H9 (cell line): ENCODE data around the gene RPS15A. TPM values are rescaled to one million over a fixed set of nuclear protein-coding genes. Genes with fewer than 3 reads are reported as not detected.

Experiments
- DNase-seq: peaks from one replicate; pipeline ENCODE4 v3.0.0-alpha.2; 2017
- H2AFZ ChIP-seq: one replicate; pipeline ENCODE4 v1.6.1; 2013; ENCODE audit warnings: mild to moderate bottlenecking, low read length, control low read depth, moderate library complexity
- H2AK5ac ChIP-seq: 2 replicates; pipeline ENCODE4 v1.6.1; 2013; ENCODE audit warnings: low read length, control low read depth, mixed read lengths; ENCODE audit not compliant: insufficient read length
- H2BK120ac ChIP-seq: one replicate; pipeline ENCODE4 v1.6.1; 2013; ENCODE audit warnings: low read depth, mild to moderate bottlenecking, low read length, control low read depth, inconsistent platforms; ENCODE audit not compliant: poor library complexity, severe bottlenecking
- H2BK12ac ChIP-seq: 2 replicates; pipeline ENCODE4 v1.6.1; 2013; ENCODE audit warnings: low read length, control low read depth, mixed read lengths, low read depth; ENCODE audit not compliant: insufficient read length
- H2BK15ac ChIP-seq: 2 replicates; pipeline ENCODE4 v1.6.1; 2013; ENCODE audit warnings: low read depth, low read length, control low read depth
- H2BK20ac ChIP-seq: one replicate; pipeline ENCODE4 v1.6.1; 2013; ENCODE audit warnings: low read depth, mild to moderate bottlenecking, low read length, control low read depth, inconsistent platforms; ENCODE audit not compliant: poor library complexity, severe bottlenecking
- H2BK5ac ChIP-seq: 2 replicates; pipeline ENCODE4 v1.6.1; 2013; ENCODE audit warnings: low read length, control low read depth, mixed read lengths; ENCODE audit not compliant: insufficient read length
- H3K14ac ChIP-seq: 2 replicates; pipeline ENCODE4 v1.6.1; 2013; ENCODE audit warnings: low read length, control low read depth; ENCODE audit not compliant: insufficient read depth
- H3K18ac ChIP-seq: 2 replicates; pipeline ENCODE4 v1.6.1; 2013; ENCODE audit warnings: low read depth, mild to moderate bottlenecking, mixed read lengths, low read length, control low read depth; ENCODE audit not compliant: insufficient read length
- H3K23ac ChIP-seq: 2 replicates; pipeline ENCODE4 v1.6.1; 2013; ENCODE audit warnings: low read length, control low read depth, mixed read lengths, low read depth; ENCODE audit not compliant: insufficient read length
- H3K23me2 ChIP-seq: 2 replicates; pipeline ENCODE4 v1.6.1; 2013; ENCODE audit warnings: low read depth, mild to moderate bottlenecking, mixed read lengths, low read length, control low read depth; ENCODE audit not compliant: insufficient read length, poor library complexity, severe bottlenecking
- H3K27ac ChIP-seq: 2 replicates; pipeline ENCODE4 v1.5.1; 2013; ENCODE audit warnings: low read length, control low read depth, mixed read lengths, low read depth; ENCODE audit not compliant: insufficient read length
- H3K27me3 ChIP-seq: 2 replicates; pipeline ENCODE4 v1.6.1; 2013; ENCODE audit warnings: low read length, control low read depth, inconsistent platforms; ENCODE audit not compliant: insufficient read depth
- H3K4ac ChIP-seq: 2 replicates; pipeline ENCODE4 v1.6.1; 2013; ENCODE audit warnings: low read depth, mild to moderate bottlenecking, control low read depth, inconsistent platforms, low read length, moderate library complexity
- H3K4me1 ChIP-seq: 2 replicates; pipeline ENCODE4 v1.6.1; 2013; ENCODE audit warnings: low read length, control low read depth, inconsistent platforms; ENCODE audit not compliant: insufficient read depth
- H3K4me2 ChIP-seq: 2 replicates; pipeline ENCODE4 v1.6.1; 2013; ENCODE audit warnings: low read length, control low read depth, mixed read lengths; ENCODE audit not compliant: insufficient read length, insufficient read depth
- H3K56ac ChIP-seq: 2 replicates; pipeline ENCODE4 v1.6.1; 2013; ENCODE audit warnings: low read depth, mild to moderate bottlenecking, mixed read lengths, low read length, control low read depth; ENCODE audit not compliant: insufficient read length
- H3K79me1 ChIP-seq: 2 replicates; pipeline ENCODE4 v1.6.1; 2013; ENCODE audit warnings: low read depth, mild to moderate bottlenecking, moderate library complexity, low read length, control low read depth, inconsistent platforms; ENCODE audit not compliant: insufficient read depth, poor library complexity, severe bottlenecking
- H3K79me2 ChIP-seq: 2 replicates; pipeline ENCODE4 v1.6.1; 2013; ENCODE audit warnings: low read length, control low read depth, inconsistent platforms; ENCODE audit not compliant: insufficient read depth
- H3K9ac ChIP-seq: 2 replicates; pipeline ENCODE4 v1.6.1; 2013; ENCODE audit warnings: low read length, control low read depth, mixed read lengths; ENCODE audit not compliant: insufficient read length; ENCODE audit errors: extremely low read depth
- H3K9me3 ChIP-seq: one replicate; pipeline ENCODE4 v1.6.1; 2013; ENCODE audit warnings: low read depth, low read length, inconsistent platforms; ENCODE audit not compliant: control insufficient read depth
- H3T11ph ChIP-seq: one replicate; pipeline ENCODE4 v1.6.1; 2013; ENCODE audit warnings: mild to moderate bottlenecking, low read length, control low read depth, inconsistent platforms
- H4K20me1 ChIP-seq: one replicate; pipeline ENCODE4 v1.6.1; 2013; ENCODE audit not compliant: control insufficient read depth, insufficient read length, insufficient read depth
- H4K5ac ChIP-seq: 2 replicates; pipeline ENCODE4 v1.6.1; 2013; ENCODE audit warnings: low read depth, mild to moderate bottlenecking, mixed read lengths, low read length, control low read depth; ENCODE audit not compliant: insufficient read length
- H4K8ac ChIP-seq: replicated peaks from 2 replicates; pipeline ENCODE4 v1.6.1; 2013; ENCODE audit warnings: low read length, control low read depth, mixed read lengths, low read depth; ENCODE audit not compliant: insufficient read length
- H4K91ac ChIP-seq: 2 replicates; pipeline ENCODE4 v1.6.1; 2013; ENCODE audit warnings: low read depth, mild to moderate bottlenecking, moderate library complexity, mixed read lengths, low read length, control low read depth; ENCODE audit not compliant: insufficient read length
- H3K27ac Mint-ChIP-seq, 3 experiments: 2 replicates in 2 of 3; 3 replicates in 1 of 3; pipeline ENCODE4 v1.8.0; 2020 to 2021; ENCODE audit warnings: mixed read lengths in 3 of 3, mild to moderate bottlenecking in 1 of 3, moderate library complexity in 1 of 3
- H3K27me3 Mint-ChIP-seq: 2 replicates; pipeline ENCODE4 v1.8.0; 2021; ENCODE audit warnings: low read depth, mild to moderate bottlenecking, moderate library complexity, mixed read lengths
- H3K36me3 Mint-ChIP-seq, 3 experiments: 2 replicates in 2 of 3; 3 replicates in 1 of 3; pipeline ENCODE4 v1.8.0; 2020 to 2021; ENCODE audit warnings: low read depth in 3 of 3, mixed read lengths in 3 of 3; ENCODE audit not compliant: insufficient read depth in 1 of 3
- H3K4me1 Mint-ChIP-seq, 2 experiments: 2 replicates each; pipeline ENCODE4 v1.8.0; 2020; ENCODE audit warnings: mixed read lengths in 2 of 2
- H3K4me3 Mint-ChIP-seq, 2 experiments: 2 replicates in 1 of 2; 3 replicates in 1 of 2; pipeline ENCODE4 v1.8.0; 2020 to 2021; ENCODE audit warnings: mild to moderate bottlenecking in 2 of 2, mixed read lengths in 2 of 2, moderate library complexity in 1 of 2
- H3K9me3 Mint-ChIP-seq, 2 experiments: 2 replicates in 1 of 2; 3 replicates in 1 of 2; pipeline ENCODE4 v1.8.0; 2020; ENCODE audit warnings: mild to moderate bottlenecking in 2 of 2, mixed read lengths in 2 of 2, moderate library complexity in 1 of 2
- CTCF ChIP-seq: fragments of 200-600 bp; sonication (generic); conservative IDR thresholded peaks from 3 replicates; pipeline ENCODE4 v1.8.0; 2021; ENCODE audit warnings: antibody characterized with exemption, mild to moderate bottlenecking
- WGBS: extraction: QIAGEN DNeasy Blood & Tissue Kit; methylation state at CpG from one replicate; pipeline ENCODE4 v1.1.7; 2013; ENCODE audit warnings: missing lambda C conversion rate, low lambda C conversion rate, mixed read lengths; ENCODE audit not compliant: insufficient read length; ENCODE audit errors: extremely low coverage; 5-methylcytosine and 5-hydroxymethylcytosine counted together
- total RNA-seq: library from RNA; stranded (reverse); gene quantifications from 2 replicates; pipeline ENCODE4 v1.2.1, GENCODE V29; 2021

The RPS15A gene
- total RNA-seq, 1 experiment from 2014 or later: 1,990 TPM

- H2BK5ac ChIP-seq: no peak overlapping the region
- WGBS: no CpG with 5 or more reads among the region's 1 CpG
- Mint-ChIP-seq H3K4me3 (no peak overlapping the region), H3K27ac (no peak overlapping the region), H3K9me3 (no peaks in the 10 kb centered on the region; a peak in 1 of 5 replicates), H3K36me3 (peaks cover 29 to 79% (median 70%) of the 10 kb centered on the region in 3 experiments), H3K27me3 (no peaks in the 10 kb centered on the region), H3K4me1 (peaks cover 14 to 15% of the 10 kb centered on the region in 2 experiments)
- no peak overlapping the region for H3K14ac ChIP-seq
- no peak overlapping the region for H2BK20ac ChIP-seq
- H3K4me2 ChIP-seq: no peak overlapping the region
- no peak overlapping the region for H3K4ac ChIP-seq
- no peak for DNase-seq
- H4K5ac ChIP-seq: no peak overlapping the region
- H3K27me3 ChIP-seq: no peaks in the 10 kb centered on the region
- H2BK120ac ChIP-seq: no peak overlapping the region
- H4K91ac ChIP-seq: no peak overlapping the region
- no peak overlapping the region for H2AFZ ChIP-seq
- no peak overlapping the region for H4K8ac ChIP-seq
- peaks cover 22% of the 10 kb centered on the region for H3K79me2 ChIP-seq
- no peaks in the 10 kb centered on the region for H3K9me3 ChIP-seq
- no peak for TF ChIP-seq CTCF
- no peaks in the 10 kb centered on the region for H4K20me1 ChIP-seq
- no peak overlapping the region for H3K23ac ChIP-seq
- no peak overlapping the region for H2BK15ac ChIP-seq
- H3K23me2 ChIP-seq: peaks cover 7% of the 10 kb centered on the region
- H3K9ac ChIP-seq: no peak overlapping the region
- H3K56ac ChIP-seq: no peak overlapping the region
- H3K79me1 ChIP-seq: no peaks in the 10 kb centered on the region
- H3K4me1 ChIP-seq: no peaks in the 10 kb centered on the region
- no peak overlapping the region for H2BK12ac ChIP-seq
- no peak overlapping the region for H2AK5ac ChIP-seq
- H3K27ac ChIP-seq: no peak overlapping the region
- H3T11ph ChIP-seq: no peak overlapping the region
- H3K18ac ChIP-seq: no peak overlapping the region
Measured at GRCh38 chr16:18796377-18796776, 6.2 kb upstream of the RPS15A start.
